ENCODE measurements around the gene SRC. TPM values are rescaled to one million over a fixed set of nuclear protein-coding genes. Genes with fewer than 3 reads are reported as not detected.
A peak's percentile ranks its signal among the peaks of the same experiment; 100 is the strongest.

Gene SRC
- total RNA-seq, 2 donors from 2014 or later: 75.6 to 109 TPM

DNA sequence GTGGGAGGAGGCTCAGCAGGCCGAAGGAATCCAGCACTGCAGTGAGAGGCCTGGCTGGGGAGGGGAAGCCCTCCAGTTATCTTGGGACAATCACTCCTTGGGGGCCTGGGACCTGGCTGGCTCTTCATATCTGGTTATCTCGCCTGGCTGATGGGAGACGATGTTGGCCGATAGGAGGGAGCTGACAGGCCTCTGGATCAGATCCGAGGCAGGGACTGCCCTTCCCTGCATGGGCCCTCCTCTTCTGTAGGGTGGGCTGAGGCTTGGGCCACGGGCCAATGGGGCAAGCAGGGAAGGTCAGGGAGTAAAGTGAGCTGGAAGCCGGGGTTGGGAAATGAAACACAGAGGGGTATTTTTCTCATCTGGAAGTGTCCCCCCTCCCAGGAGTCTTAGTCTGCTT, 31.3 kb upstream of the SRC start:
- Mint-ChIP-seq H3K4me1 (peaks cover 78% of the 10 kb centered on the region), H3K4me3 (no peak overlapping the region), H3K27ac (peak overlapping the region; percentile 86), H3K9me3 (no peaks in the 10 kb centered on the region), H3K36me3 (ENCODE audit: low read depth) (peaks cover 31% of the 10 kb centered on the region), H3K27me3 (ENCODE audit: insufficient read depth) (no peaks in the 10 kb centered on the region)
- Histone ChIP-seq H3K36me3 (ENCODE audit: control insufficient read depth, insufficient read depth, low read length) (peaks cover 41% of the 10 kb centered on the region), H3K9me3 (ENCODE audit: control insufficient read depth, low read length) (no peaks in the 10 kb centered on the region), H3K27ac (ENCODE audit: low read depth, low read length) (peak overlapping the region; percentile 61), H3K9ac (ENCODE audit: extremely low read depth, low read length, poor library complexity, severe bottlenecking) (peak overlapping the region; percentile 35), H3K4me1 (ENCODE audit: control insufficient read depth, insufficient read depth, low read length) (peaks cover 44% of the 10 kb centered on the region), H3K27me3 (ENCODE audit: control insufficient read depth, insufficient read depth, low read length, poor library complexity, severe bottlenecking) (no peaks in the 10 kb centered on the region), H3K4me3 (ENCODE audit: low read length) (no peak overlapping the region)
- DNase-seq: peak; percentile 79
- TF ChIP-seq, protein P1, sequence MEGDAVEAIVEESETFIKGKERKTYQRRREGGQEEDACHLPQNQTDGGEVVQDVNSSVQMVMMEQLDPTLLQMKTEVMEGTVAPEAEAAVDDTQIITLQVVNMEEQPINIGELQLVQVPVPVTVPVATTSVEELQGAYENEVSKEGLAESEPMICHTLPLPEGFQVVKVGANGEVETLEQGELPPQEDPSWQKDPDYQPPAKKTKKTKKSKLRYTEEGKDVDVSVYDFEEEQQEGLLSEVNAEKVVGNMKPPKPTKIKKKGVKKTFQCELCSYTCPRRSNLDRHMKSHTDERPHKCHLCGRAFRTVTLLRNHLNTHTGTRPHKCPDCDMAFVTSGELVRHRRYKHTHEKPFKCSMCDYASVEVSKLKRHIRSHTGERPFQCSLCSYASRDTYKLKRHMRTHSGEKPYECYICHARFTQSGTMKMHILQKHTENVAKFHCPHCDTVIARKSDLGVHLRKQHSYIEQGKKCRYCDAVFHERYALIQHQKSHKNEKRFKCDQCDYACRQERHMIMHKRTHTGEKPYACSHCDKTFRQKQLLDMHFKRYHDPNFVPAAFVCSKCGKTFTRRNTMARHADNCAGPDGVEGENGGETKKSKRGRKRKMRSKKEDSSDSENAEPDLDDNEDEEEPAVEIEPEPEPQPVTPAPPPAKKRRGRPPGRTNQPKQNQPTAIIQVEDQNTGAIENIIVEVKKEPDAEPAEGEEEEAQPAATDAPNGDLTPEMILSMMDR (conservative IDR thresholded peaks at IDR 0.05): no peak
- 45 to 51% methylated on average over 4 to 7 of the region's 7 CpGs for WGBS, 2 experiments (ENCODE audit: insufficient coverage in 1 of 2, insufficient read length in 1 of 2)

DNA sequence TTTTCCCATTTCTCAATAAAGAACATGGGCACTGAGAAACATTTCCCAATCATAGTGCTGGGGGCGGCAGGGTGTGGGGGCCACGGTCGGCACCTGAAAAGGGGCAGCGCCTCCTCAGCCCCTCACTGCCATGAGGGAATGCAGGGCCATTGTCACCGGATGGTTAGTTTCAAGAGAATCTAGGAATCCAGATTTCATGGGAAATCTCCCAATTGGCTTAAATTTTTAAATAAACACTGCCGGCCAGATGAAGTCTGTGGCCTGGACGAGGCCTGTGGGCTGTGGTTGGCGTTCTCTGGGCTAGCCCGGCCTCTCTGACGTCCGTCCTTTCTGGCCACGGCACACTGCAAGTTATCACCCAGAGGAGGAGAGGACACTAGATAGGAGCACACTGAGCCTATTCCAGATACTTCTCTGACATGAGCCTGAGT, 30.9 kb upstream of the SRC start:
- H3K4me3 Mint-ChIP-seq: no peak overlapping the region
- no peaks in the 10 kb centered on the region for H3K27me3 Mint-ChIP-seq (ENCODE audit: insufficient read depth)
- H3K27ac Mint-ChIP-seq: peak overlapping the region; percentile 86
- TF ChIP-seq, protein P1 (conservative IDR thresholded peaks at IDR 0.05): no peak
- H3K27me3 ChIP-seq (ENCODE audit: control insufficient read depth, insufficient read depth, low read length, poor library complexity, severe bottlenecking): no peaks in the 10 kb centered on the region
- peaks cover 30% of the 10 kb centered on the region for H3K36me3 Mint-ChIP-seq (ENCODE audit: low read depth)
- H3K4me1 Mint-ChIP-seq: peaks cover 78% of the 10 kb centered on the region
- no peak for DNase-seq
- H3K9ac ChIP-seq (ENCODE audit: extremely low read depth, low read length, poor library complexity, severe bottlenecking): peak overlapping the region; percentile 35
- no peaks in the 10 kb centered on the region for H3K9me3 Mint-ChIP-seq
- WGBS, 2 experiments (ENCODE audit: insufficient coverage in 1 of 2, insufficient read length in 1 of 2): 92 to 93% methylated on average over 11 to 12 of the region's 12 CpGs
- peaks cover 44% of the 10 kb centered on the region for H3K4me1 ChIP-seq (ENCODE audit: control insufficient read depth, insufficient read depth, low read length)
- peak overlapping the region; percentile 61 for H3K27ac ChIP-seq (ENCODE audit: low read depth, low read length)
- no peaks in the 10 kb centered on the region for H3K9me3 ChIP-seq (ENCODE audit: control insufficient read depth, low read length)
- H3K4me3 ChIP-seq (ENCODE audit: low read length): no peak overlapping the region
- peaks cover 37% of the 10 kb centered on the region for H3K36me3 ChIP-seq (ENCODE audit: control insufficient read depth, insufficient read depth, low read length)

DNA sequence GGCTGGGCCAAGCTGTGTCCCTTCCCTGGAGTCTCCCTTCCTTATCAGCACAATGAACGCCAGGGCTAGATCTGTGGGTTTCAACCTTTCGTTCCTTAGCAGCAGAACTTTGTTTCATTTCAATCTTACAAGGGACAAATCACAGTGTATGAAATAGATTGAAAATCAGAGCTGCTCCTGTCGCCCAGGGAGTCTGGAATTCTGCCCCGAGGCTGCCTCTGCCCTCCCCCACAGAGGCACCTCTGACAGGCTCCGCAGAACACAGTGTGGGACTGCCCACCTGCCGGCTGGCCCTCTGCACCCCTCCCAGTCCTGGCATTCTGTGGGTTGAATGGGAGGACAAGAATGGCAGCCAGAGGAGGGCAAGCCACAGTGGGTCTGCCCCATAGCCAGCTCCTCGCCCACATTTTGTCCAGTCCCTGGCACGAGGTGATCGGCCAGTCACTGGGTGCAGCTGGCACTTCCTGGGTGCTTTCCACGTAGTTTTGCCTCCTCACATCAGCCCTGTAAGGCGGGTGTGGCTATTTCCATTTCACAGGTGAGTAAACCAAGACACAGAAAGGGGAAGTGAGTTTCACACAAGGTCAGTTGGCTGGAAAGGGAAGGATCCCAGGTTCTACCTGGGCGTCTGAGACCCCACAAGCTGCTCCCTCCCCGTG, 30.4 kb upstream of the SRC start:
- Histone ChIP-seq H3K9ac (ENCODE audit: extremely low read depth, low read length, poor library complexity, severe bottlenecking) (peak overlapping the region; percentile 2), H3K27ac (ENCODE audit: low read depth, low read length) (peak overlapping the region; percentile 61), H3K4me1 (ENCODE audit: control insufficient read depth, insufficient read depth, low read length) (peaks cover 39% of the 10 kb centered on the region), H3K36me3 (ENCODE audit: control insufficient read depth, insufficient read depth, low read length) (peaks cover 35% of the 10 kb centered on the region), H3K9me3 (ENCODE audit: control insufficient read depth, low read length) (no peaks in the 10 kb centered on the region), H3K4me3 (ENCODE audit: low read length) (no peak overlapping the region), H3K27me3 (ENCODE audit: control insufficient read depth, insufficient read depth, low read length, poor library complexity, severe bottlenecking) (no peaks in the 10 kb centered on the region)
- Mint-ChIP-seq H3K27ac (peak overlapping the region; percentile 94), H3K4me3 (no peak overlapping the region), H3K36me3 (ENCODE audit: low read depth) (peaks cover 25% of the 10 kb centered on the region), H3K27me3 (ENCODE audit: insufficient read depth) (no peaks in the 10 kb centered on the region), H3K9me3 (no peaks in the 10 kb centered on the region), H3K4me1 (peaks cover 74% of the 10 kb centered on the region)
- TF ChIP-seq, protein P1 (conservative IDR thresholded peaks at IDR 0.05): no peak
- no peak for DNase-seq
- WGBS, 2 experiments (ENCODE audit: insufficient coverage in 1 of 2, insufficient read length in 1 of 2): 85 to 90% methylated on average over 11 to 13 of the region's 13 CpGs
